DMS79 (cell line): ENCODE data around the gene CDPF1.
"Not testable (repeated sequence)": the region's sequence is repeated elsewhere in the genome, so short reads cannot be mapped to it uniquely, and the experiment has no call there.

ENCODE experiments used
- DNase-seq: peaks from one replicate; lab custom pipeline; 2025; lab: John Stamatoyannopoulos, UW

Gene CDPF1

GRCh38 chr22:46281866-46282678 lies 32.0 kb upstream of the CDPF1 start:
- DNase-seq = no peak

DNA sequence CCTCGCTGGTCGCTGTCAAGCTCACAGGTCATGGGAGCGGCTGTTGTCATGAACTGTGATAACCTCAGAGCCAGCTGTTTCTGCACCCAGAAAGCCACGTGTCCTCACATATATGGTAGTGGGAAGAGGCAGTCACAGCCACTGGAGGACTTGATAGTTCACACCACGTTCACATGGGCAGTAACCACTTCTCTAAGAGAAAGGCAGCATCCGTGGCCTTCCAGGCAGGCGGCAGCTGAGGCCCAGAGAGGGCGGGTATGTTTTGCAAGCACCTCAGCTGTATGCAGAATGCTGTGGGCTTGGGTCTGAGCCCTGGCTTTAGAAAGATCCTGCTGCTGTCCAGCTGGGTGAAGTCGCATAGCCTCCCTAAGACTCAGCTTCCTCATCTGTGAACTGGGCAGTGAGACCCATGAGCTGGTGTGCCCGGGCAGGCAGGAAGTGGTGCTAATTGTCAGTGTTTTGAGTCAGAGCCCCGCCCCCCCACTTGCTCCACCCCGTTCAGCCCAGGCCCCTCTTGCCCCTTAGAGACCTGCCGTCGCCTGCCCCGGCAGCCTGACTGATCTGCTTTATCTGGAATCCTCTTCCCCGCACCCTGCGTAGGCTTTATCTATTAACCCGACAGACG lies 31.0 kb upstream of the CDPF1 start:
- DNase-seq = no peak

GRCh38 chr22:46280063-46280817 lies 30.1 kb upstream of the CDPF1 start:
- no peak for DNase-seq

- no peak for DNase-seq
Observed at GRCh38 chr22:46278656-46279645, 28.9 kb upstream of the CDPF1 start.

GRCh38 chr22:46276563-46276962 lies 26.5 kb upstream of the CDPF1 start:
- no peak for DNase-seq

GRCh38 chr22:46275455-46276122 lies 25.5 kb upstream of the CDPF1 start:
- no peak for DNase-seq

DNA sequence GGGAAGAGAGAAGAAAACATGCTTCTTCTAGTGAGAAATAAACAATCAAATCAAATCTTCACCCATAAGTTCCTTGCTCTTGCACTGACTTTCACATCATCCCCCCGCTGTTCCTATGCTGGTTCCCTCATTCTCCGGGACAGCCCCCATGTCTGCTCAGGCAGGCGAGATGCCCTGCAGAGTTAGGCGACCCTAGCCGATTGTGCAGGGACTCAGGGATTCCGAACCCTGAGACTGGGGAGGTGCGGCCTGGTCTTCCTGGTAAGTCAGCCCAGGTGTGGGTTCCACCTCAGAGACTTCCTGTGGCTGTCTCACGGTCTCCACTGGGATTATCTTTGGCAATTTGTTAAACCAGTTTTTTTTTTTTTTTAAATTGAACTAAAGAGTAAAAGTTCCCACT lies 24.3 kb upstream of the CDPF1 start:
- DNase-seq = no peak

- DNase-seq = no peak
Observed at GRCh38 chr22:46273432-46274148, 23.5 kb upstream of the CDPF1 start.

DNA sequence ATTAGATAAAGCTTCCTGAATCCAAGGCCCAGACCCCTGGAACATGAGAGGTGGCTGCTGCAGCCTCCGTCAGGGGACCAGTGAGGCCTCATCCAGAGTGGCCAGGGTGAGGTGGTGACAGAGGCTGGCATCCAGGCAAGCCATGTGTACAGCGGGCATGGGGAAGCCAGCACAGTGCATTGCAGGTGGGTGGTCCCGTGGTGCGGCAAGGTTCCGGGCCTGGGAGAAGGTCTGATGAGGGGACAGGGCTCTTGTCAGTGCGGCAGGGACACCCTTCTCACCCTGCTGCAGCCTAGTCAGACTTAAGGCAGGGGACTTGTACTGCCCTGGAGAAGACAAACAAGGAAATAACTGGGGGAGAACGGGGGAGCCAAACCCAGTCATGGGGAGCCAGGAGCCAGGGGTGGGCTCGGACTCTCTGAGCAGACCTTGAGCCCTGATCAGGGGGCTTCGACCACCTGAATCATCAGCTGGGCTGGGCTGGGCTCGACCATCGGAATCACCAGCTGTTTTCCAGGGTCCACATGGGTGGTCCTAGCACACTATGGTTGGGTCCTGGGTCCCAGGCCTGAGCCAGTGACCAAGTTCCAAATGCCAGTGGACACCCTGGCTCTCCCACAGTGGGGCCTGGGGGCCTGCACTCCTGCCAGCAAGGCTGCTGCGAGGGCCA lies 22.8 kb upstream of the CDPF1 start:
- DNase-seq = no peak

DNA sequence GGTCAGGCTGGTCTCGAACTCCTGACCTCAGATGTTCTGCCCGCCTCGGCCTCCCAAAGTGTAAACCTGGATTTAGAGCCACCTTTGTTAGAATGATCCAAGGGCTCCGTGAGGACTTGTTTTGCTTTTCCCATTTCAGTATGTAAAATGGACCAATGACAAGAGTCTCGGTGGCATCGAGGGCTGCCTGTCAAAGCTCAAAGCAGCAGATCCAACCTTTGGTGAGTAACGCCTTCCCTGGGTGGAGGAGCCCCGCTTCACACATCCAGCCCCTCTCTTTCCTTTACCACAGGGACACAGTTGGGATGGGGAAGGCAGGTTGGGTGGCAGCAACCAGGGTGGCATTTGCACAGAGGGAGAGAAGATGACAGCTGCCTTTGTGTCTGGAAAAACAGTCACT lies 22.1 kb upstream of the CDPF1 start:
- no peak for DNase-seq

- DNase-seq = no peak
Observed at GRCh38 chr22:46269564-46269963, 19.5 kb upstream of the CDPF1 start.

DNA sequence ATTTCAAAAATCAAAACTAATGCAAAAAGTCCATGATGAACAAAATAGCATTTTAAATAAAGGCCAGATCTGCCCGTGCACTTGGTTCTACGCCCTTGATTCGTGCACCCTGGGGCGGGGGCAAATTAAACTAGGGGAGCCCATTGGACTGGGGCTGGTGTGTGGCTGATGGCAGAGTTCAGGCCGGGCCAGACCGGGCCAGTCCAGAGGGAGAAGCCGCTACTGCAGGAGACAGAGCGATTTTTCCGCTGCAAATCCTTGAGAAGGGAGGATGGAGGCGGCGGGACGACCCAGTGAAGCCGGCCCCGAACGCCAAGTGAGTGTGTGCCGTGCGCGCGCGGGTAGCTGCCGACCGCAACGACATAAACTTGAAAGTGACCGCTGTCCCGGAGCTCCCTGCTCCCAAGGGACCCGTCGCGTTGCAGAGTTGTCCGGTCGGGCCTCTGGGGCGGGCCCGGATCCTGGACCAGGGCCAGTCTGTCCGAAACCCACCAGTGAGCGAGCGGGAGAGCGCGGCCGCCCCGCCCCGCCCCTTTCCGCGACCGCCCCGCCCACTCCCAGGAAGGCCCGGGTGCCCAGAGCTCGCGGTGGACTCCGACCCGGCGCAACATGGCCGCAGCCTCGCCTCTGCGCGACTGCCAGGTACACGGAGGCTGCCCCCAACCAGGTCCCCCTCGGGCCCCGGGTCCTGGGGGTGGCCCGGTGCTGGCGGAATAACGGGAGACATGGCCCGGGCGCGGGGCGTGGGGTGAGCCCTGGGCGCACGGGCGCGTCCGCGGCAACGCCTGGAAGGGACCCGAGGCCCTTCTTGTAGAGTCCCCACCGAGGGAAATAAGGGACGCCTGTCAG lies 17.6 kb upstream of the CDPF1 start, which contains the start of gene TTC38:
Gene TTC38 (plus strand): TSS at position 578 of the 849 bp plus-strand sequence. CDS start 32 bp downstream, at position 610.
- DNase-seq = no peak

GRCh38 chr22:46265627-46266026 lies 15.5 kb upstream of the CDPF1 start:
- not testable (repeated sequence) for DNase-seq

DNA sequence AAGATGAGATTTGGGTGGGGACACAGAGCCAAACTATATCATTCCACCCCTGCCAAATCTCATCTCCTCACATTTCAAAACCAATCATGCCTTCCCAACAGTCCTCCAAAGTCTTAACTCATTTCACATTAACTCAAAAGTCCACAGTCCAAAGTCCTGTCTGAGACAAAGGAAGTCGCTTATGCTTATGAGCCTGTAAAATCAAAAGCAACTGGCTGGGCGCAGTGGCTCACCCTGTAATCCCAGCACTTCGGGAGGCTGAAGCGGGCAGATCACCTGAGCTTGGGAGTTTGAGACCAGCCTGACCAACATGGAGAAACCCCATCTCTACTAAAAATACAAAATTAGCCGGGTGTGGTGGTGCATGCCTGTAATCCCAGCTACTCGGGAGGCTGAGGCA lies 14.4 kb upstream of the CDPF1 start:
- not testable (repeated sequence) for DNase-seq

DNA sequence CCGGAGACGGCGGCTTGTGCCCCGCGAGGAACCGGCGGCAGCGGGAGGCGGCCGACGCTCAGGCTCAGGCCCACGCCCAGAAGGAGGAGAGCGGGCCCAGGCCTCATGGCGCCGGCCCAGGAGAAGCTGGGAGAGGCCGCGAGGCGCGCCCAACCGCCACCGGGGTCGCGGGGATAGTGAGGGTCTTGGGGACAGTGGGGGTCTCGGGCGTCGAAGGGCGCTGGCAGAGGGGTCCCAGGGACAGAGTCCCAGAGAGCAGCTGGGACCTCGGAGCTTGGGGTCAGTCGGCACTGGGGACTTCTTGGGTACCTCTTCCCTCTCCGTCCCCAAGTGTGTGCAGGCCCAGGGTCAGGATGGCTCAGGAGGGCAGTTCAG lies 13.1 kb upstream of the CDPF1 start, which contains the start of gene PKDREJ:
Gene PKDREJ (minus strand): TSS at position 128 of the 375 bp plus-strand sequence. CDS start 21 bp downstream, at position 107.
- no peak for DNase-seq

- no peak for DNase-seq
Observed at GRCh38 chr22:46262449-46263215, 12.5 kb upstream of the CDPF1 start.

GRCh38 chr22:46260038-46260437 lies 9.9 kb upstream of the CDPF1 start:
- DNase-seq = no peak

GRCh38 chr22:46259374-46259773 lies 9.3 kb upstream of the CDPF1 start:
- DNase-seq = no peak
